SU-DHL-6 (cell line): ENCODE data around the gene EPHA8.

Experiments used
- H2AFZ ChIP-seq: fragments of 200-600 bp; sonication (generic); 2 replicates; pipeline ENCODE4 v1.6.1; 2014; ENCODE audit warnings: low read depth, mild to moderate bottlenecking, moderate library complexity, mixed read lengths, antibody characterized with exemption, low read length; ENCODE audit not compliant: severe bottlenecking
- H3F3A ChIP-seq: fragments of 200-600 bp; shearing (Covaris generic); 2 replicates; pipeline ENCODE4 v1.6.0; 2016; ENCODE audit warnings: antibody characterized with exemption, mild to moderate bottlenecking; ENCODE audit not compliant: insufficient read depth
- H3K27ac ChIP-seq: fragments of 200-600 bp; sonication (generic); 2 replicates; pipeline ENCODE4 v1.5.1; 2016; ENCODE audit warnings: low read depth, mild to moderate bottlenecking, low read length, moderate library complexity, mixed read lengths
- H3K27me3 ChIP-seq: fragments of 200-600 bp; sonication (generic), shearing (Covaris generic); 2 replicates; pipeline ENCODE4 v1.6.0; 2014; ENCODE audit warnings: mild to moderate bottlenecking, low read length
- H3K36me3 ChIP-seq: fragments of 200-600 bp; sonication (generic); 2 replicates; pipeline ENCODE4 v1.6.1; 2014; ENCODE audit warnings: mild to moderate bottlenecking, low read length, mixed read lengths
- H3K4me2 ChIP-seq: fragments of 300-600, 200-600 bp; shearing (Covaris generic), sonication (generic); 2 replicates; pipeline ENCODE4 v1.6.0; 2014; ENCODE audit warnings: low read length, low read depth, mild to moderate bottlenecking; ENCODE audit not compliant: poor library complexity, severe bottlenecking
- H3K4me3 ChIP-seq: fragments of 200-600 bp; sonication (generic); 2 replicates; pipeline ENCODE4 v1.5.1; 2014; ENCODE audit warnings: antibody characterized with exemption, low read length, mild to moderate bottlenecking, mixed read lengths; ENCODE audit not compliant: insufficient read depth, poor library complexity, severe bottlenecking
- H3K79me2 ChIP-seq: fragments of 200-600 bp; sonication (generic); 2 replicates; pipeline ENCODE4 v1.6.1; 2014; ENCODE audit warnings: mild to moderate bottlenecking, low read length, moderate library complexity; ENCODE audit not compliant: insufficient read depth
- H3K9ac ChIP-seq: fragments of 200-600 bp; sonication (generic); 2 replicates; pipeline ENCODE4 v1.7.0; 2014; ENCODE audit warnings: mild to moderate bottlenecking, low read length
- H3K9me2 ChIP-seq: fragments of 200-600 bp; sonication (generic); replicated peaks from 2 replicates; pipeline ENCODE4 v1.6.1; 2014; ENCODE audit warnings: low read length; ENCODE audit not compliant: insufficient read depth
- H3K9me3 ChIP-seq: fragments of 200-600 bp; sonication (generic); 2 replicates; pipeline ENCODE4 v1.6.1; 2014; ENCODE audit warnings: low read length, mixed read lengths; ENCODE audit not compliant: insufficient read depth
- H4K20me1 ChIP-seq: fragments of 200-600 bp; sonication (generic); 2 replicates; pipeline ENCODE4 v1.6.1; 2014; ENCODE audit warnings: low read depth, mild to moderate bottlenecking, antibody characterized with exemption, low read length, moderate library complexity, mixed read lengths
- CTCF ChIP-seq: fragments of 200-600 bp; sonication (generic); IDR thresholded peaks from one replicate; pipeline ENCODE4 v1.5.1; 2017; ENCODE audit warnings: antibody characterized with exemption, mild to moderate bottlenecking, low read length, moderate library complexity; ENCODE audit not compliant: insufficient read depth, poor library complexity, severe bottlenecking
- EZH2phosphoT487 ChIP-seq: fragments of 200-600 bp; sonication (generic), shearing (Covaris generic); conservative IDR thresholded peaks from 2 replicates; pipeline ENCODE4 v1.6.1; 2018; ENCODE audit warnings: mild to moderate bottlenecking, antibody characterized with exemption, low read length, moderate library complexity, mixed read lengths

EPHA8 gene

DNA sequence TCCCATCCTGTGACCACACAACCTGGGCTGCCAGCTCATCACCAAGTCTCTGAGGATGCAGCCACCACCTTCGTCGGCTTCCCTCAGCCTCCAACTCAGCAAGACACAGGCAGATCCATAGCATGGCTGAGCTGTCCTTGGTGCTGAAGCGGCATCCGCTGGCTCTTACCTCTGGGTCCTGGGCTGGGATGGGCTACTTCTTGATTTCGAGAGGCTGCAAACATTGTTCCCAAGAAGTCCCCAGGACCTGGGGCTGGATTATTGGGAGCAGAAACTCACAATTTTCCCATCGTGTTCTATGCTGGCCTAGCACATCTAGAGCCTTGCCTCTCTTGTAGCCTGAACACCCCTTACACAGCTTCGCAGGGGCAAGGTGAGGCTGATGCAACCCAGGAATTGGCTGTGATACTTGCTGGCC, 48.2 kb downstream of the EPHA8 start:
- TF ChIP-seq CTCF (no peak), EZH2phosphoT487 (no peak)
- Histone ChIP-seq H3K9me2 (no peaks in the 10 kb centered on the region), H4K20me1 (no peaks in the 10 kb centered on the region), H3K79me2 (no peaks in the 10 kb centered on the region), H3K27ac (no peak overlapping the region), H3K4me3 (no peak overlapping the region), H3F3A (no peaks in the 10 kb centered on the region), H2AFZ (no peak overlapping the region), H3K4me2 (no peak overlapping the region), H3K36me3 (no peaks in the 10 kb centered on the region), H3K27me3 (no peaks in the 10 kb centered on the region), H3K9me3 (no peaks in the 10 kb centered on the region), H3K9ac (no peak overlapping the region)

DNA sequence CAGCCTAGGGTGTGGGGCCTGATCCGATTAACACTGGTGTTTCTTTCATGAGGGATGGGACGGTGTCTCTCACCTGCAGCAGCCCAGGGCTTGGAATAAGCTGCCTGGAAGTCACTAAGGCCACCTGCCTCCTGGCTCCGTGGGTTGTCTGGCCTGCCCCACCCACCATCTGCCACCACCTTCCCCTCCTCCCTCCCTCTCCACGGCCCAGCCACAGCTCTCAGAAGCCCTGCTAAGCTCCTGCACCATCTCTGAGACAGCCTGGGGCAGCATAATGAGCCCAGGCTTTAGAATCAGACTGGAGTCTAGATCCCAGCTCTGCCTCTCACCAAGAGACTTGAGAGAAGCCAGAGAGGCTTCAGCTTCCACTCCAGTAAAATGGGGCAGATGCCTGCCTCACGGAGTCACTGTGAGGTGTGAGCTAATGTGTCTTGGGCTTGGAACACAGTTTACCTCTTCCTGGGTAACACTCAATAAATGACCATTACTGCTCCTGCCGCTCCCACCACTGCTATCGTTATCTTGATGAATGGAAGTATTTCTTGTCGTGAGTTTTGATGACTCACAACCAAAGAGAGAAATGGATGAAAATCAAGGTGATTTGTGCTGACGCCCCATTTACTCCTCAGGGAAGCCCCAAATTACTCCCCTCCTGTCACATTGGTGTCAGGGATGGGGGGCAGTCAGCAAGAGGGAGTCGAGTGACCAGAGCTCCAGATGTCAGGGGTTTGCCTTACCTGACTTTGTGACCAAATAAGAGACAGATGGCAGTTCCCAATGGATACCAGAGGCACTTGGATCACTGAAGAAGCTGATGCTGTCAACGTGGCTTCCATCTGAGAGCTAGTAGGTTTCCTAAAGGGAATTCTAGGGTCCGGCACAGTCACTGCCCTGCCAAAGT, 49.6 kb downstream of the EPHA8 start:
- Histone ChIP-seq H4K20me1 (no peaks in the 10 kb centered on the region), H2AFZ (no peak overlapping the region), H3K4me2 (no peak overlapping the region), H3K79me2 (no peaks in the 10 kb centered on the region), H3K27ac (no peak overlapping the region), H3K9me2 (no peaks in the 10 kb centered on the region), H3F3A (no peaks in the 10 kb centered on the region), H3K4me3 (no peak overlapping the region), H3K9ac (no peak overlapping the region), H3K9me3 (no peaks in the 10 kb centered on the region), H3K36me3 (no peaks in the 10 kb centered on the region), H3K27me3 (no peaks in the 10 kb centered on the region)
- TF ChIP-seq CTCF (no peak), EZH2phosphoT487 (no peak)

- Histone ChIP-seq H3K27ac (no peak overlapping the region), H4K20me1 (no peaks in the 10 kb centered on the region), H3K36me3 (no peaks in the 10 kb centered on the region), H2AFZ (no peak overlapping the region), H3K4me2 (no peak overlapping the region), H3K4me3 (no peak overlapping the region), H3K79me2 (no peaks in the 10 kb centered on the region), H3K27me3 (no peaks in the 10 kb centered on the region), H3K9me3 (no peaks in the 10 kb centered on the region), H3K9me2 (no peaks in the 10 kb centered on the region), H3F3A (no peaks in the 10 kb centered on the region), H3K9ac (no peak overlapping the region)
- no peak for TF ChIP-seq CTCF
- TF ChIP-seq EZH2phosphoT487 = no peak
Observed at GRCh38 chr1:22613572-22613918, 50.3 kb downstream of the EPHA8 start.
